ENCODE measurements around the gene NFATC2.
"Not testable (repeated sequence)": the region's sequence is repeated elsewhere in the genome, so short reads cannot be mapped to it uniquely, and the experiment has no call there.

Gene NFATC2

GRCh38 chr20:51547951-51548350 is 5.4 kb upstream of the NFATC2 start:
- TF ChIP-seq, protein P1, sequence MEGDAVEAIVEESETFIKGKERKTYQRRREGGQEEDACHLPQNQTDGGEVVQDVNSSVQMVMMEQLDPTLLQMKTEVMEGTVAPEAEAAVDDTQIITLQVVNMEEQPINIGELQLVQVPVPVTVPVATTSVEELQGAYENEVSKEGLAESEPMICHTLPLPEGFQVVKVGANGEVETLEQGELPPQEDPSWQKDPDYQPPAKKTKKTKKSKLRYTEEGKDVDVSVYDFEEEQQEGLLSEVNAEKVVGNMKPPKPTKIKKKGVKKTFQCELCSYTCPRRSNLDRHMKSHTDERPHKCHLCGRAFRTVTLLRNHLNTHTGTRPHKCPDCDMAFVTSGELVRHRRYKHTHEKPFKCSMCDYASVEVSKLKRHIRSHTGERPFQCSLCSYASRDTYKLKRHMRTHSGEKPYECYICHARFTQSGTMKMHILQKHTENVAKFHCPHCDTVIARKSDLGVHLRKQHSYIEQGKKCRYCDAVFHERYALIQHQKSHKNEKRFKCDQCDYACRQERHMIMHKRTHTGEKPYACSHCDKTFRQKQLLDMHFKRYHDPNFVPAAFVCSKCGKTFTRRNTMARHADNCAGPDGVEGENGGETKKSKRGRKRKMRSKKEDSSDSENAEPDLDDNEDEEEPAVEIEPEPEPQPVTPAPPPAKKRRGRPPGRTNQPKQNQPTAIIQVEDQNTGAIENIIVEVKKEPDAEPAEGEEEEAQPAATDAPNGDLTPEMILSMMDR (IDR thresholded peaks at IDR 0.05; ENCODE audit: borderline replicate concordance, insufficient read depth, low read depth, low read length) = no peak
- H3K4me3 ChIP-seq (ENCODE audit: low read depth, low read length) = no peak overlapping the region

GRCh38 chr20:51545515-51545914 is 3.0 kb upstream of the NFATC2 start:
- H3K4me3 ChIP-seq (ENCODE audit: low read depth, low read length) = no peak overlapping the region
- TF ChIP-seq, protein P1 (IDR thresholded peaks at IDR 0.05; ENCODE audit: borderline replicate concordance, insufficient read depth, low read depth, low read length) = no peak

DNA sequence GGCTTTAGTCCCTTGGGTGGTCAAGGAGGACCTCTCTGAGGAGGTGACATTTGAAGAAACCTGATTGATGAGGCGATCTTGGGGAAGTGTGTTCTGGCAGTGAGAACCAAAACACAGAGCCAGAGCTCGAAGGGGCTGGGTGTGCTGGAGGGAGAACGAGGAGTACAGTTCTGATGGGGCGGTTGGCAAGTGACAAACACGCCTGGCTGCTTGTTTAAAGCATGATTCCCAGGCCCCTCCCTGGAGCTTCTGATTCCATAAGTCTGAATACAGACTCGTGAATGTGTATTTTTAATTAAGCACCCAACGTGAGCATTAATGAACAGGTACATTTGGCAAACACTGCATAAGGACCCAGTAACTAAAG is 886 bp upstream of the NFATC2 start:
- H3K4me3 ChIP-seq (ENCODE audit: low read depth, low read length) = no peak overlapping the region
- TF ChIP-seq, protein P1 (IDR thresholded peaks at IDR 0.05; ENCODE audit: borderline replicate concordance, insufficient read depth, low read depth, low read length) = no peak

DNA sequence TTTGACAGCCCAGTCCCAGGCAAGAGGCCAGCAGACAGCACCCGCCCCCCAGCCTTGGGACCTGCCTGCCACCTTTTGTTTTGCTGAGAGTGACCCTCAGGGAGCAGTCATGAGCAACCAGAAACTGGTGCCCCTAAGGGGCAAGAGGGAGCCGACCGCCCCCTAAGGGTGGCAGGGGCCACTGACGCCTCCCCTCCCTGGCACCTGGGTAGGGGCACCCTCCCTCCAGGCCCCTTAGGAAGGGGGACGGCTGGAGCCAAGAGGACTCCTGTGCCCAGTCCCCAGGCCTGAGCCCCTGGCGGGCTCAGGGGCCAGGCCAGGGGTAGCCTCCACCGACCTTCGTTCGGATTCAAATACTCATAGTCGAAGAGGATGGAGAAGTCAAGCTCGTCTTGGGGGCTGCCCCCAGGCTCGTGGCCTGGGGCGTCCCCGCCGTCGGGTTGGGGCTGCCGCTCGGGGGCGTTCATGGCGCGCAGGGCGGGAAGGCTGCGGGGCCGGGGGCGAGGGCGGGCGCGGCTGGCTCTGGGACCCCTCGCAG is 417 bp downstream of the NFATC2 start:
- TF ChIP-seq, protein P1 (IDR thresholded peaks at IDR 0.05; ENCODE audit: borderline replicate concordance, insufficient read depth, low read depth, low read length) = peak; percentile 62
- H3K4me3 ChIP-seq (ENCODE audit: low read depth, low read length) = peak overlapping the region; percentile 68

- TF ChIP-seq, protein P1 (IDR thresholded peaks at IDR 0.05; ENCODE audit: borderline replicate concordance, insufficient read depth, low read depth, low read length) = no peak
- peak overlapping the region; percentile 68 for H3K4me3 ChIP-seq (ENCODE audit: low read depth, low read length)
Observed at GRCh38 chr20:51541189-51542032, 1.1 kb downstream of the NFATC2 start.

- no peak overlapping the region for H3K4me3 ChIP-seq (ENCODE audit: low read depth, low read length)
- TF ChIP-seq, protein P1 (IDR thresholded peaks at IDR 0.05; ENCODE audit: borderline replicate concordance, insufficient read depth, low read depth, low read length) = no peak
Observed at GRCh38 chr20:51540580-51540979, 1.9 kb downstream of the NFATC2 start.

- not testable (repeated sequence) for H3K4me3 ChIP-seq (ENCODE audit: low read depth, low read length)
Observed at GRCh38 chr20:51540074-51540473, 2.4 kb downstream of the NFATC2 start.

Measured in GM12875 (cell line).